ENCODE measurements around the gene MYH14.

- TF ChIP-seq, protein P1, sequence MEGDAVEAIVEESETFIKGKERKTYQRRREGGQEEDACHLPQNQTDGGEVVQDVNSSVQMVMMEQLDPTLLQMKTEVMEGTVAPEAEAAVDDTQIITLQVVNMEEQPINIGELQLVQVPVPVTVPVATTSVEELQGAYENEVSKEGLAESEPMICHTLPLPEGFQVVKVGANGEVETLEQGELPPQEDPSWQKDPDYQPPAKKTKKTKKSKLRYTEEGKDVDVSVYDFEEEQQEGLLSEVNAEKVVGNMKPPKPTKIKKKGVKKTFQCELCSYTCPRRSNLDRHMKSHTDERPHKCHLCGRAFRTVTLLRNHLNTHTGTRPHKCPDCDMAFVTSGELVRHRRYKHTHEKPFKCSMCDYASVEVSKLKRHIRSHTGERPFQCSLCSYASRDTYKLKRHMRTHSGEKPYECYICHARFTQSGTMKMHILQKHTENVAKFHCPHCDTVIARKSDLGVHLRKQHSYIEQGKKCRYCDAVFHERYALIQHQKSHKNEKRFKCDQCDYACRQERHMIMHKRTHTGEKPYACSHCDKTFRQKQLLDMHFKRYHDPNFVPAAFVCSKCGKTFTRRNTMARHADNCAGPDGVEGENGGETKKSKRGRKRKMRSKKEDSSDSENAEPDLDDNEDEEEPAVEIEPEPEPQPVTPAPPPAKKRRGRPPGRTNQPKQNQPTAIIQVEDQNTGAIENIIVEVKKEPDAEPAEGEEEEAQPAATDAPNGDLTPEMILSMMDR (IDR thresholded peaks at IDR 0.05; ENCODE audit: low read depth, low read length) = no peak
- TF ChIP-seq EZH2phosphoT487 (IDR thresholded peaks at IDR 0.05; ENCODE audit: low read depth) = no peak
Observed at GRCh38 chr19:50210425-50210824, 7.0 kb downstream of the MYH14 start.
